Measurements from ENCODE around the gene INTS3. TPM values are rescaled to one million over a fixed set of nuclear protein-coding genes. Genes with fewer than 3 reads are reported as not detected.

Gene INTS3
- total and polyA plus RNA-seq, 9 of the 15 experiments (the other 6 are each of a cell fraction or from before 2014, with no cell fraction given), result 6.3 to 24.1 (median 14.3) TPM

DNA sequence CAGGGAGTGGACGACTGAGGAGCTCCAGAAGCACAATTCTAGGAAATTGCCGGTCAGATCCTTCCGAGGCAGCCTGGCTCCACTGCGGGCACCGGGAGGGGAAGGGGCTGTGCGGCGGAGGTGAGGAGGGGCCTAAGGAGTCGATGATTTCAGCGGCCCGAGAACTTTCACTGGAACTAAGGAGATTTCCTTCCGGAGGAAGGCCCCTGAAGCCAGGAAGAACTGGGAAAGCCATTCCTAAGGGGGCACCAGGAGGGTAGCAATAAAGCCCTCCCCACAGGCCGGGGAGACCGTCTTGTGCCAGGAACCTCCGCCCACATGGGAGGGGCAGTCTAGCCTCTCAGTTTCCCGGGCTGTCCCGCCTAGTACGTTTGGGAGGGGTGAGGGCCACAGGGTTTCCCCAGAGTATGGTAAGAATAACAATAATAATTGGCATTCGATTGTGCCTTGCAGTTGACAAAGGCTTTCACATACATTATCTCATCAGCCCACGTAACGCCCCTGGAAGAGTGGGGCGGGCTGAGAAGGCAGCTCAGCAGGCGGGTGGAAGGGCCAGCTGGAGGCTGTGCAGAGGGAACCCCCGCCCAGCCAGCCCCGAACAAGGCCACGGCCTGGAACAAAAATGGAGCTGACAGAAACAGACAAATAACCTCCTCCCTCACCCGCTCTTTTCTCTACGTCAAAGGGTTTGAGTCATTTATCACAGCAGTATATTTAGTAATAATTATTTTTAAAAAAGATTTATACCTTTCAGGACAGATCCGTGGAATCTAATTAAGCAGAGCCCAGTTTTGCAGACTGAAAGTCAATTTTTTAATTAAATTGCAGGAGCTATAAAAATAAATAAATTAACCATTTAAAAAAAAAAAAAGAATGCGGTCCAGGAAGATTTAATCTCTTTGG, 29.6 kb upstream of the INTS3 start (continued):
- TF ChIP-seq, protein P1, sequence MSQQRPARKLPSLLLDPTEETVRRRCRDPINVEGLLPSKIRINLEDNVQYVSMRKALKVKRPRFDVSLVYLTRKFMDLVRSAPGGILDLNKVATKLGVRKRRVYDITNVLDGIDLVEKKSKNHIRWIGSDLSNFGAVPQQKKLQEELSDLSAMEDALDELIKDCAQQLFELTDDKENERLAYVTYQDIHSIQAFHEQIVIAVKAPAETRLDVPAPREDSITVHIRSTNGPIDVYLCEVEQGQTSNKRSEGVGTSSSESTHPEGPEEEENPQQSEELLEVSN (IDR thresholded peaks at IDR 0.05; ENCODE audit: borderline replicate concordance in 1 of 2, extremely low read depth in 1 of 2, insufficient read depth in 1 of 2, insufficient read length in 1 of 2, low read depth in 1 of 2, low read length in 1 of 2, poor library complexity in 1 of 2, severe bottlenecking in 1 of 2), result peak in 1 of 2 experiments; percentile 4
- TF ChIP-seq NFRKB (IDR thresholded peaks at IDR 0.05; ENCODE audit: low read depth), result peak; percentile 49; the same call in 1 of the 2 replicates
- TF ChIP-seq TBP (optimal IDR thresholded peaks at IDR 0.05; ENCODE audit: low read depth, low read length), result peak; percentile 24
- no peak for TF ChIP-seq RAD21 (CRISPR knock-in tag; conservative IDR thresholded peaks at IDR 0.05 in 1 of 2, IDR thresholded peaks at IDR 0.05 in 1 of 2)
- no peak for TF ChIP-seq ZNF696 (CRISPR knock-in tag; conservative IDR thresholded peaks at IDR 0.05)
- TF ChIP-seq NR4A1 (CRISPR knock-in tag; IDR thresholded peaks at IDR 0.05), result no peak
- peak; percentile 72 for TF ChIP-seq NR4A1 (tag; IDR thresholded peaks at IDR 0.05)
- TF ChIP-seq ILF3 (IDR thresholded peaks at IDR 0.05; ENCODE audit: borderline replicate concordance), result no peak
- TF ChIP-seq, protein P2, sequence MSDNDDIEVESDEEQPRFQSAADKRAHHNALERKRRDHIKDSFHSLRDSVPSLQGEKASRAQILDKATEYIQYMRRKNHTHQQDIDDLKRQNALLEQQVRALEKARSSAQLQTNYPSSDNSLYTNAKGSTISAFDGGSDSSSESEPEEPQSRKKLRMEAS (CRISPR knock-in tag; IDR thresholded peaks at IDR 0.05), result no peak
- peak; percentile 26; the same call in 1 of the 2 replicates for TF ChIP-seq ZNF197 (CRISPR knock-in tag; IDR thresholded peaks at IDR 0.05; ENCODE audit: low read depth)
- TF ChIP-seq KDM1A (IDR thresholded peaks at IDR 0.05), result no peak
- TF ChIP-seq ZBTB7A (IDR thresholded peaks at IDR 0.05; ENCODE audit: borderline replicate concordance, control insufficient read depth, low read depth, low read length), result peak; percentile 40; the same call in 1 of the 2 replicates

Measured in K562 (cell line).